ENCODE measurements around the gene PARVA. TPM values are rescaled to one million over a fixed set of nuclear protein-coding genes. Genes with fewer than 3 reads are reported as not detected.

The PARVA gene
- total and polyA plus RNA-seq, 7 donors: 15.7 to 195 (median 110) TPM

DNA sequence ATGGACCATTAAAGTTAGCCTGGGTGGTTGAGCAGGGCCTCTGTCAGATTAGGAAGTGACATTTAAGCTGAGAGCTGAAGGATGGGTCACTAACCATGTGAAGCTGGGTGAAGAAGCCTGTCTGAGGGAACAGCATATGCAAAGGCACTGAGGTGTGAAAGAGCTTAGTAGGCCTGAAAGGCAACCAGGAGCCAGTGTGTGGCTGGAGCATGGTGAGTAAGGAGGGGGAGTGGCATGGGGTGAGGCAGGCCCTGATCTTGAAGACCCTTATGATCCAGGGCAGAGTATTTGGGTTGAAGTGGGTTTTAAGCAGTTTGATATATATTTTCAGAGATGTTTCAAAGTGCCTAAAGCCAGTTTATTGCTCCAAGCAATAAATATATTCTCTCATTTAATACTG lies 48.8 kb downstream of the PARVA start:
- Histone ChIP-seq H3K27ac (peak overlapping the region in 3 of 4 donors; percentile 36 to 99 (median 97)), H3K4me3 (no peak overlapping the region), H3K36me3 (peaks cover 0 to 11% (median 0%) of the 10 kb centered on the region in 4 donors), H3K27me3 (no peaks in the 10 kb centered on the region), H3K4me1 (peaks cover 0 to 92% (median 62%) of the 10 kb centered on the region in 4 donors), H3K9me3 (no peaks in the 10 kb centered on the region)
- intact Hi-C loops (cut with DNase I): no loop called here
- no peak for DNase-seq
- TF ChIP-seq POLR2AphosphoS5 (IDR thresholded peaks at IDR 0.05): no peak
- no peak for TF ChIP-seq CTCF (IDR thresholded peaks at IDR 0.05)
- TF ChIP-seq EP300 (IDR thresholded peaks at IDR 0.05): no peak
- no peak for TF ChIP-seq POLR2A (IDR thresholded peaks at IDR 0.05)

DNA sequence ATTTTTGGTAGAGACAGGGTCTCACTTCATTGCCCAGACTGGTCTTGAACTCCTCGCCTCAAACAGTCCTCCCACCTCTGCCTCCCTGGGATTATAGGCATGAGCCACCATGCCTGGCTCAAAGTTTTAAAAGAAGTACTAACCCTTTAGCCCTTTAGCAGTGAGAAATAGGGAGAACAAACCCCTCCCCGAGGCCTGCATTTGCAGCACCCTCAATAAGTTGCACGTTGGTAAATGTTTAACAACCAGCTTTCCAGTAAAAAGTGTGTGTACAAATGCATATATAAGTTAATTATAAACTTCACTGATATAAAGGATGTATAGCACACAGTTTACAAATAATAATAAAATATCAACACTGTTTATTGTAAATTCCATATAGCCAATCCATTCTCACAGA lies 51.8 kb downstream of the PARVA start:
- peaks cover 0 to 11% (median 0%) of the 10 kb centered on the region in 4 donors for H3K36me3 ChIP-seq
- TF ChIP-seq EP300 (IDR thresholded peaks at IDR 0.05) (no peak), POLR2A (IDR thresholded peaks at IDR 0.05) (no peak), POLR2AphosphoS5 (IDR thresholded peaks at IDR 0.05) (no peak), CTCF (IDR thresholded peaks at IDR 0.05) (no peak)
- no peaks in the 10 kb centered on the region for H3K9me3 ChIP-seq
- intact Hi-C loops (cut with DNase I): no loop called here
- WGBS, 2 donors: 20 to 69% methylated on average over 3 of the region's 3 CpGs
- peaks cover 0 to 95% (median 74%) of the 10 kb centered on the region in 4 donors for H3K4me1 ChIP-seq
- H3K4me3 ChIP-seq: no peak overlapping the region
- no peak for DNase-seq
- H3K27me3 ChIP-seq: no peaks in the 10 kb centered on the region
- peak overlapping the region in 3 of 4 donors; percentile 90 to 99 (median 97) for H3K27ac ChIP-seq

GRCh38 chr11:12430351-12430750 lies 53.0 kb downstream of the PARVA start:
- TF ChIP-seq CTCF (IDR thresholded peaks at IDR 0.05) (no peak), EP300 (IDR thresholded peaks at IDR 0.05) (no peak), POLR2AphosphoS5 (IDR thresholded peaks at IDR 0.05) (no peak), POLR2A (IDR thresholded peaks at IDR 0.05) (no peak)
- H3K4me1 ChIP-seq: peaks cover 0 to 96% (median 80%) of the 10 kb centered on the region in 4 donors
- no peak overlapping the region for H3K4me3 ChIP-seq
- H3K27ac ChIP-seq: peak overlapping the region; percentile 87 to 99 (median 94)
- peaks cover 0 to 8% (median 0%) of the 10 kb centered on the region in 4 donors for H3K36me3 ChIP-seq
- intact Hi-C loops (cut with DNase I): loop anchor here (2.0 to 5.0 kb wide), 2 partner anchors 20 to 462 kb away; no protein-coding TSS in a partner anchor
- no peak for DNase-seq
- no peaks in the 10 kb centered on the region for H3K9me3 ChIP-seq
- 39 to 67% methylated on average over 3 of the region's 3 CpGs for WGBS, 2 donors
- no peaks in the 10 kb centered on the region for H3K27me3 ChIP-seq

DNA sequence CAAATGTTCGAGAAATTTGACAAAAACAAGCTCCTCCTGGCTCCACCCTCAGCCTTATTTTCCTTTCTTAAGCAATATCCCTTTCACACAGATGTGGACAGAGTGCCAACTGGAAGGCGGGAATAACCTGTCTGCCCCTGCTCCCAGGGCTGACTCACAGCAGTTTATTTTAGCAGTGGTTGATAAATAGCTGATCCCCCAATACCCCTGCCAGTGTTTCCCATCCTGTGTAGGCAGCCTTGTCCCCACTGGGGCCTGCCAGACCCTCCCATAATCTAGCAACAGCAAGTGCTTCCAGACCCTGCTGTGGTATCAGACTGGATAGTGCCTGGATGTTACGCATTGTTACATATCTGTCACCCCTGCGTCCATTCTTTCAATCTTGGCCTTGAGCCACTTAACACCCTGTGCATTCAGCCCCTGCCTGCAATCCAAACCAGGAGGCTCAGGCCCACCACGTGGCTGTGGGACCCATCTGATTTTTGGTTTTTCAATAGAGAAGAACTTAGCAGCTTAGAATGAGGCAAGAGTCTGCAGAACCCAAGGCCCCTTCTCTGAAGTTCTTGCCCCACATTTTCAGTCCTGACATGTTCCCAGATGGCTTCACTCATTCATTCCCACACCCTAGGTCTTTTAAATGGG lies 53.7 kb downstream of the PARVA start:
- H3K36me3 ChIP-seq: peaks cover 0 to 2% (median 0%) of the 10 kb centered on the region in 4 donors
- H3K4me3 ChIP-seq: no peak overlapping the region
- peak overlapping the region; percentile 87 to 99 (median 94) for H3K27ac ChIP-seq
- H3K27me3 ChIP-seq: no peaks in the 10 kb centered on the region
- H3K9me3 ChIP-seq: no peaks in the 10 kb centered on the region
- WGBS, 2 donors: 29 to 57% methylated on average over 5 of the region's 5 CpGs
- intact Hi-C loops (cut with DNase I): loop anchor here (2.0 to 5.0 kb wide), 2 partner anchors 20 to 461 kb away; no protein-coding TSS in a partner anchor
- TF ChIP-seq EP300 (IDR thresholded peaks at IDR 0.05) (peak in 1 of 4 donors; percentile 34), POLR2AphosphoS5 (IDR thresholded peaks at IDR 0.05) (peak; percentile 58 to 77 (median 74)), POLR2A (IDR thresholded peaks at IDR 0.05) (no peak), CTCF (IDR thresholded peaks at IDR 0.05) (no peak)
- DNase-seq: peak; percentile 95
- peaks cover 0 to 97% (median 86%) of the 10 kb centered on the region in 4 donors for H3K4me1 ChIP-seq

Measured in sigmoid colon (tissue), 7 donors.